Ishikawa (cell line): ENCODE data around the gene TBX2.

Source experiments
- CEBPB ChIP-seq: IDR thresholded peaks from 2 replicates; pipeline ENCODE4 v1.6.1; 2012
- CREB1 ChIP-seq: IDR thresholded peaks from 2 replicates; pipeline ENCODE4 v1.6.1; 2012; ENCODE audit warnings: low read depth
- EGR1 ChIP-seq: IDR thresholded peaks from 2 replicates; pipeline ENCODE4 v1.6.1; 2012
- EP300 ChIP-seq: IDR thresholded peaks from 2 replicates; pipeline ENCODE4 v1.6.1; 2012; ENCODE audit warnings: borderline replicate concordance
- FOXM1 ChIP-seq: IDR thresholded peaks from 2 replicates; pipeline ENCODE4 v1.6.1; 2012; ENCODE audit warnings: low read depth, borderline replicate concordance
- NFIC ChIP-seq: IDR thresholded peaks from 2 replicates; pipeline ENCODE4 v1.6.1; 2012
- RAD21 ChIP-seq: IDR thresholded peaks from 2 replicates; pipeline ENCODE4 v1.6.1; 2012; ENCODE audit warnings: low read depth
- TAF1 ChIP-seq: IDR thresholded peaks from 2 replicates; pipeline ENCODE4 v1.6.1; 2012; ENCODE audit warnings: low read depth, mild to moderate bottlenecking
- TCF12 ChIP-seq: IDR thresholded peaks from 2 replicates; pipeline ENCODE4 v1.6.1; 2012; ENCODE audit warnings: low read depth
- TEAD4 ChIP-seq: IDR thresholded peaks from 2 replicates; pipeline ENCODE4 v1.6.1; 2012
- YY1 ChIP-seq: IDR thresholded peaks from 2 replicates; pipeline ENCODE4 v1.6.1; 2012; ENCODE audit warnings: low read depth
- ZBTB7A ChIP-seq: IDR thresholded peaks from 2 replicates; pipeline ENCODE4 v1.6.1; 2012; ENCODE audit warnings: low read depth
- TF ChIP-seq, protein P1 (sequence below): IDR thresholded peaks from 2 replicates; pipeline ENCODE4 v1.6.1; 2012
- TF ChIP-seq, protein P2 (sequence below): IDR thresholded peaks from 2 replicates; pipeline ENCODE4 v1.6.1; 2012
- TF ChIP-seq, protein P3 (sequence below): IDR thresholded peaks from 2 replicates; pipeline ENCODE4 v1.6.1; 2012; ENCODE audit warnings: low read depth, mild to moderate bottlenecking

TBX2 gene

DNA sequence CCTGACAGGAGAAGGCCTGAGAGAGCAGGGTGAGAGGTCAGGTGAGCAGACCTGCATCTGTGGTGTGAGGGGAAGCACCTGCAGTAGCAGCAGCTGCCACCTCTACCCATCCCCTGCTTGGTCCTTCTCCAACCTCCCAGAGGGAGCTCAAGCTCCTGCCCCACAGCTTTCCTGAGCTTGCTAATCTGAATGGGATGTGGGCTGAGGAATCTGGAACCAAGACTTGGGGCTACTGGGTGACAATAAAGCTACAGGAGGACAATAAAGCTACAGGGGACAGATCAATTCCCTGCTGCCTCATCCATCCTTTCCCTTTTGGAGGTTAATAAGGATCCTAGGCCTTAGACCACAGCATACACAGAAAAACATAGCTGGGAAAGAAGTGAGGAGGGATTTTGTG is 47.7 kb downstream of the TBX2 start:
- TF ChIP-seq CEBPB (no peak), NFIC (no peak)
- TF ChIP-seq, protein P1, sequence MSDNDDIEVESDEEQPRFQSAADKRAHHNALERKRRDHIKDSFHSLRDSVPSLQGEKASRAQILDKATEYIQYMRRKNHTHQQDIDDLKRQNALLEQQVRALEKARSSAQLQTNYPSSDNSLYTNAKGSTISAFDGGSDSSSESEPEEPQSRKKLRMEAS, result no peak
- TF ChIP-seq, protein P2, sequence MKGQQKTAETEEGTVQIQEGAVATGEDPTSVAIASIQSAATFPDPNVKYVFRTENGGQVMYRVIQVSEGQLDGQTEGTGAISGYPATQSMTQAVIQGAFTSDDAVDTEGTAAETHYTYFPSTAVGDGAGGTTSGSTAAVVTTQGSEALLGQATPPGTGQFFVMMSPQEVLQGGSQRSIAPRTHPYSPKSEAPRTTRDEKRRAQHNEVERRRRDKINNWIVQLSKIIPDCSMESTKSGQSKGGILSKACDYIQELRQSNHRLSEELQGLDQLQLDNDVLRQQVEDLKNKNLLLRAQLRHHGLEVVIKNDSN, result no peak

DNA sequence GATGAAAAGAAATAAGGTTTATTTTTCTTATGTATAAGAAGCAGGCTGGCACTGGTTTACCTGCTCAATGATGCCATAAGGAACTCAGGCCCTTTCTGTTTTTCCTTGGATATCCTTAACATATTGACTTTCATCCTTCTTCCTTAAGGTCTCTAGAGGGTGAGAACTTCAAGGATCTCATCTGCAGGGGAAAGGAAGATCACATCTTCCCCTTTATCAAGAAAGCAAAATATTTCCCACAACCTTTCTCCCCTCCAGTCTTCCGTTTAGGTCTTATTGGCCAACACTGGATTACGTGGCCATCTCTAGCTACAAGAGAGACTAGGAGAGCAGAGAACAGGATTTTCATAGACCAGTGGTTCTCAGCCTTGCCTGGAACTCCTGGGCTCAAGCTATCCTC is 48.4 kb downstream of the TBX2 start:
- TF ChIP-seq YY1 (no peak), ZBTB7A (no peak), EP300 (no peak)

DNA sequence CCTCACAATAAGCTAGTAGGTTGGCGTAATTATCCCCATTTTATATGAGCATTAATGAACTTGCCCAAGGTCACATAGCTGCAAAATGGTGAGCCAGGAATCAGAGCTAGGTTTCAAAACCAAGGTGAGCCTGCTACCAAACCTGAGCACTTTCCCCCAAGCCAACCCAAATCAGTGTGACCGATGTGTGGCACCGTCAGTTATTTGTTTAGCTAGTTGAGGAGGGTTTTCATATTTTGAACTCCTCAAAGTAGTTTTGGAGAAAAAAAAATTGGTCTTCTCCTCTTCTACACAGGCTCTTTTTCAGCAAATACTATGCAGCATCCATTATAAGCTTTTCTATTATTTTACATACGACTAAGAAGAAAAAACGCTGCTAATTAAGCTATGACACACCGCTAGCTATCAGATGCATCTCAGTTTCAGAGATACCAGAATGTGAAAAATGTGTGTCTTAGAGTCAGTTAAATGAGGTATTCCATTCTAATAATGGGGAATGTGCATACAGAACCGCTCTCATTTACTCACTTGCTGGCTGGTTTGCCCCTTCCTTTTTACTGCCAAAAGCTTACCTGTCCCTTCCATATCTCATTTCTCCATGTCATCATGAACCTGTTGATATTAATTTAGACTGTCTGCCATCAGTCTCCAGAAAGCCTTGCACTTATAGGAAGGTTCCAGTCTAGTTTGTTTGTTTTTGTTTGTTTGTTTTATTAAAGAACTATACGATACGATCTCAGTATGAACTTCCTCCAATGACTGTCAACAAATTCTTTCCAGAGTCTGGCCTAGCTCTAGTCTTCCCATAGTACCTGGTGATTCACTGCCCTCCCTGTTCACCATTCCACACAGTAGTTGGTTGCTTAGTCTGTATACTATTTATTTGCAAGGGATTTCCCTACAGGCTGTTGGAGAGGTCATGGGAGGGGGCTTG is 50.3 kb downstream of the TBX2 start:
- TF ChIP-seq, protein P3, sequence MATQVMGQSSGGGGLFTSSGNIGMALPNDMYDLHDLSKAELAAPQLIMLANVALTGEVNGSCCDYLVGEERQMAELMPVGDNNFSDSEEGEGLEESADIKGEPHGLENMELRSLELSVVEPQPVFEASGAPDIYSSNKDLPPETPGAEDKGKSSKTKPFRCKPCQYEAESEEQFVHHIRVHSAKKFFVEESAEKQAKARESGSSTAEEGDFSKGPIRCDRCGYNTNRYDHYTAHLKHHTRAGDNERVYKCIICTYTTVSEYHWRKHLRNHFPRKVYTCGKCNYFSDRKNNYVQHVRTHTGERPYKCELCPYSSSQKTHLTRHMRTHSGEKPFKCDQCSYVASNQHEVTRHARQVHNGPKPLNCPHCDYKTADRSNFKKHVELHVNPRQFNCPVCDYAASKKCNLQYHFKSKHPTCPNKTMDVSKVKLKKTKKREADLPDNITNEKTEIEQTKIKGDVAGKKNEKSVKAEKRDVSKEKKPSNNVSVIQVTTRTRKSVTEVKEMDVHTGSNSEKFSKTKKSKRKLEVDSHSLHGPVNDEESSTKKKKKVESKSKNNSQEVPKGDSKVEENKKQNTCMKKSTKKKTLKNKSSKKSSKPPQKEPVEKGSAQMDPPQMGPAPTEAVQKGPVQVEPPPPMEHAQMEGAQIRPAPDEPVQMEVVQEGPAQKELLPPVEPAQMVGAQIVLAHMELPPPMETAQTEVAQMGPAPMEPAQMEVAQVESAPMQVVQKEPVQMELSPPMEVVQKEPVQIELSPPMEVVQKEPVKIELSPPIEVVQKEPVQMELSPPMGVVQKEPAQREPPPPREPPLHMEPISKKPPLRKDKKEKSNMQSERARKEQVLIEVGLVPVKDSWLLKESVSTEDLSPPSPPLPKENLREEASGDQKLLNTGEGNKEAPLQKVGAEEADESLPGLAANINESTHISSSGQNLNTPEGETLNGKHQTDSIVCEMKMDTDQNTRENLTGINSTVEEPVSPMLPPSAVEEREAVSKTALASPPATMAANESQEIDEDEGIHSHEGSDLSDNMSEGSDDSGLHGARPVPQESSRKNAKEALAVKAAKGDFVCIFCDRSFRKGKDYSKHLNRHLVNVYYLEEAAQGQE, result no peak
- TF ChIP-seq, protein P1, result no peak
- no peak for TF ChIP-seq TAF1
- no peak for TF ChIP-seq RAD21
- TF ChIP-seq CREB1, result no peak
- no peak for TF ChIP-seq TEAD4
- no peak for TF ChIP-seq CEBPB
- TF ChIP-seq EGR1, result no peak
- TF ChIP-seq YY1, result no peak
- TF ChIP-seq FOXM1, result no peak
- no peak for TF ChIP-seq TCF12
- TF ChIP-seq ZBTB7A, result no peak
- TF ChIP-seq NFIC, result no peak
- TF ChIP-seq, protein P2, result no peak
- no peak for TF ChIP-seq EP300

DNA sequence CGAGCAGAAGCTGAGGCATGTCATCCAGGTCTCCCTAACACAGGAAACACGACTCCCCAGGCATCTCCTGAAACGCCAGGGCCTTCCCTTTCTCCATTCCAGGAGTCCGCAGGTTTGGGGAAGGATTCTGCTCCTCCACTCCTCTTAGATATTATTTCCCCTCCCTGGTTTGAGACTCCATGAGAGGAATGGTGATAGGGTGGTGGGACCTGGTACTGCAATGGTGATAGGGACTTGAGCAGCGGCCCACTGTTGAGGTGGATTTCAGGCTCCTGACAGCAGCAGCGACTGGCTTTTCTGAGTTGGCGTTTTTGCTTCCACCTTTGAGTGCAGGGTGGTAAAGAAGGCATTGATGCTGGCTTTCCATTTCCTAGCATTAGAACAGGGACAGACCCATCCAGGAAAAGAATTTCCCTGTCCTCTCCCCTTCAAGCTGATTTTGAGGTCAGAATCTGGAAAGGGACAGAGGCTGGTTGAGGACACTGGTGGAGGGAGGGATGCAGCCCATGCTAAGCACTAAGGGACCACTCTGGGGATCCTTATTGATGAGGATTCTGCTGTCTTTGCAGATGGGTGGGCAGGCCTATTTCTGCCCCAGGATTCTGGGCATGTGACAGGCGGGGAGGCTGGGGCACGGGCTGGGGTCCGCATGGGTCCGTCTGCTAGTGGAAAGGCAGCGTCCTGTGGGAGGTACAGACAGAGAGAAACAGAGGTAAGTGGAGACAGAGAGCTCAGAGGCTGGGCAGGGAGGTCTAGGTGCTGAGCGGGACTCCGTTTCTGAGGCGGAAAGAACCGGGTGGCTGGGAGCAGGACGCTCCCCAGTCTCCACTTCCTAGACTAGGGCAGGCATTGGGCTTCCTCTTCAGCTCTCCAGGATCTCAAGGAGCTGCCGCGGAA is 51.2 kb downstream of the TBX2 start:
- TF ChIP-seq, protein P3, result no peak
- TF ChIP-seq ZBTB7A (no peak), RAD21 (no peak), CREB1 (no peak), EP300 (no peak), TCF12 (no peak), NFIC (no peak), YY1 (no peak), TAF1 (no peak), FOXM1 (no peak), CEBPB (no peak), TEAD4 (no peak), EGR1 (no peak)
- TF ChIP-seq, protein P2, result no peak
- TF ChIP-seq, protein P1, result no peak
